HepG2 (cell line): ENCODE results near the gene BHMT. TPM values are rescaled to one million over a fixed set of nuclear protein-coding genes. Genes with fewer than 3 reads are reported as not detected.

ENCODE experiments used
- ATRX ChIP-seq: sonication (generic); formaldehyde crosslinking; IDR thresholded peaks from 2 replicates; pipeline ENCODE4 v1.4.0; 2020; ENCODE audit warnings: missing genetic modification reagents, borderline replicate concordance
- CTCF ChIP-seq: sonication (generic); formaldehyde crosslinking; IDR thresholded peaks from 2 replicates; pipeline ENCODE4 v1.5.0; 2020; ENCODE audit warnings: mild to moderate bottlenecking, missing genetic modification reagents, moderate library complexity
- NFATC3 ChIP-seq: sonication (generic); formaldehyde crosslinking; IDR thresholded peaks from 2 replicates; pipeline ENCODE4 v1.5.1; 2020; ENCODE audit warnings: mild to moderate bottlenecking, missing genetic modification reagents
- RARA ChIP-seq: IDR thresholded peaks from 2 replicates; pipeline ENCODE4 v1.6.1; 2016; ENCODE audit warnings: missing genetic modification reagents, missing compliant biosample characterization
- SOX13 ChIP-seq, 3 experiments: fragments of 450-650 bp in 1 of 3; sonication (generic) in 1 of 3; formaldehyde crosslinking in 1 of 3; IDR thresholded peaks in 2 of 3; conservative IDR thresholded peaks in 1 of 3; 2 replicates each; pipeline versions ENCODE4 v1.5.0 to v1.6.1; 2016 to 2020; ENCODE audit warnings: antibody characterized with exemption in 1 of 3, mild to moderate bottlenecking in 1 of 3, missing compliant biosample characterization in 1 of 3, missing genetic modification reagents in 1 of 3, moderate library complexity in 1 of 3
- ZFP62 ChIP-seq: sonication (generic); formaldehyde crosslinking; IDR thresholded peaks from 2 replicates; pipeline ENCODE4 v1.4.0; 2020; ENCODE audit warnings: missing genetic modification reagents
- ZHX2 ChIP-seq, 2 experiments: sonication (generic) in 1 of 2; formaldehyde crosslinking in 1 of 2; IDR thresholded peaks; 2 replicates each; pipeline versions ENCODE4 v1.6.1 to v1.9.0; 2014 to 2022; ENCODE audit warnings: antibody characterized with exemption in 1 of 2, borderline replicate concordance in 1 of 2, inconsistent platforms in 1 of 2, low read depth in 1 of 2, missing genetic modification reagents in 1 of 2
- ZNF121 ChIP-seq: sonication (generic); formaldehyde crosslinking; IDR thresholded peaks from 2 replicates; pipeline ENCODE4 v1.5.0; 2020; ENCODE audit warnings: mild to moderate bottlenecking, missing genetic modification reagents
- ZNF260 ChIP-seq: sonication (generic); formaldehyde crosslinking; IDR thresholded peaks from 2 replicates; pipeline ENCODE4 v1.4.0; 2020; ENCODE audit warnings: missing genetic modification reagents, low read depth, mild to moderate bottlenecking, borderline replicate concordance
- ZNF264 ChIP-seq: sonication (generic); formaldehyde crosslinking; IDR thresholded peaks from 2 replicates; pipeline ENCODE4 v1.4.0; 2020; ENCODE audit warnings: missing genetic modification reagents
- ZNF296 ChIP-seq: sonication (generic); formaldehyde crosslinking; conservative IDR thresholded peaks from 2 replicates; pipeline ENCODE4 v1.5.0; 2020; ENCODE audit warnings: mild to moderate bottlenecking, missing genetic modification reagents
- ZNF816 ChIP-seq: sonication (generic); formaldehyde crosslinking; IDR thresholded peaks from 2 replicates; pipeline ENCODE4 v1.8.0; 2022; ENCODE audit warnings: missing genetic modification reagents, mild to moderate bottlenecking, borderline replicate concordance
- ZNF879 ChIP-seq: sonication (generic); formaldehyde crosslinking; IDR thresholded peaks from 2 replicates; pipeline ENCODE4 v1.8.1; 2023; ENCODE audit warnings: missing genetic modification reagents
- ZNF883 ChIP-seq: sonication (generic); formaldehyde crosslinking; IDR thresholded peaks from 2 replicates; pipeline ENCODE4 v1.5.1; 2020; ENCODE audit warnings: mild to moderate bottlenecking, missing genetic modification reagents; ENCODE audit errors: not compliant biosample characterization
- ZNF891 ChIP-seq: sonication (generic); formaldehyde crosslinking; IDR thresholded peaks from 2 replicates; pipeline ENCODE4 v1.5.0; 2020; ENCODE audit warnings: mild to moderate bottlenecking, missing genetic modification reagents
- ZUFSP ChIP-seq: sonication (generic); formaldehyde crosslinking; IDR thresholded peaks from 2 replicates; pipeline ENCODE4 v1.9.0; 2021; ENCODE audit warnings: missing genetic modification reagents, mild to moderate bottlenecking, borderline replicate concordance
- ZZZ3 ChIP-seq: sonication (generic); formaldehyde crosslinking; IDR thresholded peaks from 2 replicates; pipeline ENCODE4 v1.4.0; 2020; ENCODE audit warnings: missing genetic modification reagents, mild to moderate bottlenecking, borderline replicate concordance
- polyA plus RNA-seq, 8 experiments: library from polyadenylated mRNA; depleted of rRNA in 3 of 8; stranded (reverse) in 7 of 8; unstranded in 1 of 8; fragments of >200 nt; fragmentation: Illumina TruSeq in 4 of 8; extraction: Trizol in 4 of 8; gene quantifications; 2 replicates each; pipeline versions ENCODE4 v1.2.1 to v1.2.3, GENCODE V29; 2011 to 2016; ENCODE audit warnings: low read depth in 4 of 8, missing spikeins in 1 of 8, mixed read lengths in 1 of 8; ENCODE audit not compliant: insufficient read depth in 1 of 8
- total RNA-seq, 5 experiments: library from RNA; depleted of rRNA; stranded (reverse); fragments of >200 nt; fragmentation: Illumina TruSeq; extraction: Trizol; gene quantifications; 2 replicates each; pipeline ENCODE4 v1.2.3, GENCODE V29; 2016; ENCODE audit warnings: low read depth in 1 of 5
- TF ChIP-seq, protein P1 (sequence below): sonication (generic); formaldehyde crosslinking; IDR thresholded peaks from 2 replicates; pipeline ENCODE4 v1.9.0; 2021; ENCODE audit warnings: missing genetic modification reagents, mild to moderate bottlenecking, borderline replicate concordance

Gene BHMT
- total and polyA plus RNA-seq, 2 of the 13 experiments (the other 11 are each of a cell fraction or from before 2014, with no cell fraction given) = 0.40 to 6.4 TPM

DNA sequence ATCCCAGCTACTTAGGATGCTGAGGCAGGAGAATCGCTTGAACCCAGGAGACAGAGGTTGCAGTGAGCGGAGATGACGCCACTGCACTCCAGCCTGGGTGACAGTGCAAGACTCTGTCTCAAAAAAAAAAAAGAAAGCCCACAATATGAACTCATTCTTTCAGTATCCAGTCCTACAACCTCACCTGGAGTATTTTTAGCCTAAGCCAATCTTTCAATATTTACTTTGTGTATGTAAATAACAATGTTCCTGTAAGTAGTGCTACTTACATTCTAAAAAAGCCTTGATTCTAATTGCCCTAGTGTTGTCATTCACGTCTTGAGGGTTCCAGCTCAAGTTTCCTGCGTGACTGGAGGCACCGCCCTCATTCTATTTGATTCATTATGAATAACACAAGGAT lies 62.0 kb downstream of the BHMT start (continued):
- no peak for TF ChIP-seq ZNF296
- no peak for TF ChIP-seq ZUFSP (CRISPR knock-in tag)
- peak; percentile 71 for TF ChIP-seq RARA (CRISPR knock-in tag)
- TF ChIP-seq NFATC3 (CRISPR knock-in tag) = no peak
- TF ChIP-seq ATRX = no peak
- no peak for TF ChIP-seq ZNF883 (CRISPR knock-in tag)
- TF ChIP-seq ZZZ3 = no peak
- no peak for TF ChIP-seq ZFP62 (CRISPR knock-in tag)
- no peak for TF ChIP-seq ZHX2 (IDR thresholded peaks at IDR 0.05; ENCODE audit: low read depth)
- TF ChIP-seq ZHX2 (CRISPR knock-in tag; IDR thresholded peaks at IDR 0.05; ENCODE audit: borderline replicate concordance) = no peak
- no peak for TF ChIP-seq CTCF (CRISPR knock-in tag)
- no peak for TF ChIP-seq ZNF879 (CRISPR knock-in tag)
- TF ChIP-seq ZNF891 (CRISPR knock-in tag) = no peak
- no peak for TF ChIP-seq SOX13 (IDR thresholded peaks at IDR 0.05)
- peak in 1 of 2 experiments; percentile 41; a peak in 1 of 4 replicates for TF ChIP-seq SOX13 (CRISPR knock-in tag; conservative IDR thresholded peaks at IDR 0.05 in 1 of 2, IDR thresholded peaks at IDR 0.05 in 1 of 2)
- TF ChIP-seq ZNF264 (CRISPR knock-in tag) = no peak
- no peak for TF ChIP-seq ZNF816 (CRISPR knock-in tag)
- no peak for TF ChIP-seq ZNF260 (CRISPR knock-in tag)
- no peak for TF ChIP-seq ZNF121 (CRISPR knock-in tag)
- TF ChIP-seq, protein P1, sequence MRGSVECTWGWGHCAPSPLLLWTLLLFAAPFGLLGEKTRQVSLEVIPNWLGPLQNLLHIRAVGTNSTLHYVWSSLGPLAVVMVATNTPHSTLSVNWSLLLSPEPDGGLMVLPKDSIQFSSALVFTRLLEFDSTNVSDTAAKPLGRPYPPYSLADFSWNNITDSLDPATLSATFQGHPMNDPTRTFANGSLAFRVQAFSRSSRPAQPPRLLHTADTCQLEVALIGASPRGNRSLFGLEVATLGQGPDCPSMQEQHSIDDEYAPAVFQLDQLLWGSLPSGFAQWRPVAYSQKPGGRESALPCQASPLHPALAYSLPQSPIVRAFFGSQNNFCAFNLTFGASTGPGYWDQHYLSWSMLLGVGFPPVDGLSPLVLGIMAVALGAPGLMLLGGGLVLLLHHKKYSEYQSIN (CRISPR knock-in tag) = no peak
